Activated naive CD4-positive, alpha-beta T cell treated with anti-CD3 and anti-CD28 coated beads, Interleukin-2, amount 50 U/mL, for 16 hours (primary cell): ENCODE results near the gene IFT88.

Experiments used
- DNase-seq: peaks from one replicate; pipeline ENCODE4 v3.0.0-alpha.2; 2020

Gene IFT88, protein sequence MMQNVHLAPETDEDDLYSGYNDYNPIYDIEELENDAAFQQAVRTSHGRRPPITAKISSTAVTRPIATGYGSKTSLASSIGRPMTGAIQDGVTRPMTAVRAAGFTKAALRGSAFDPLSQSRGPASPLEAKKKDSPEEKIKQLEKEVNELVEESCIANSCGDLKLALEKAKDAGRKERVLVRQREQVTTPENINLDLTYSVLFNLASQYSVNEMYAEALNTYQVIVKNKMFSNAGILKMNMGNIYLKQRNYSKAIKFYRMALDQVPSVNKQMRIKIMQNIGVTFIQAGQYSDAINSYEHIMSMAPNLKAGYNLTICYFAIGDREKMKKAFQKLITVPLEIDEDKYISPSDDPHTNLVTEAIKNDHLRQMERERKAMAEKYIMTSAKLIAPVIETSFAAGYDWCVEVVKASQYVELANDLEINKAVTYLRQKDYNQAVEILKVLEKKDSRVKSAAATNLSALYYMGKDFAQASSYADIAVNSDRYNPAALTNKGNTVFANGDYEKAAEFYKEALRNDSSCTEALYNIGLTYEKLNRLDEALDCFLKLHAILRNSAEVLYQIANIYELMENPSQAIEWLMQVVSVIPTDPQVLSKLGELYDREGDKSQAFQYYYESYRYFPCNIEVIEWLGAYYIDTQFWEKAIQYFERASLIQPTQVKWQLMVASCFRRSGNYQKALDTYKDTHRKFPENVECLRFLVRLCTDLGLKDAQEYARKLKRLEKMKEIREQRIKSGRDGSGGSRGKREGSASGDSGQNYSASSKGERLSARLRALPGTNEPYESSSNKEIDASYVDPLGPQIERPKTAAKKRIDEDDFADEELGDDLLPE

DNA sequence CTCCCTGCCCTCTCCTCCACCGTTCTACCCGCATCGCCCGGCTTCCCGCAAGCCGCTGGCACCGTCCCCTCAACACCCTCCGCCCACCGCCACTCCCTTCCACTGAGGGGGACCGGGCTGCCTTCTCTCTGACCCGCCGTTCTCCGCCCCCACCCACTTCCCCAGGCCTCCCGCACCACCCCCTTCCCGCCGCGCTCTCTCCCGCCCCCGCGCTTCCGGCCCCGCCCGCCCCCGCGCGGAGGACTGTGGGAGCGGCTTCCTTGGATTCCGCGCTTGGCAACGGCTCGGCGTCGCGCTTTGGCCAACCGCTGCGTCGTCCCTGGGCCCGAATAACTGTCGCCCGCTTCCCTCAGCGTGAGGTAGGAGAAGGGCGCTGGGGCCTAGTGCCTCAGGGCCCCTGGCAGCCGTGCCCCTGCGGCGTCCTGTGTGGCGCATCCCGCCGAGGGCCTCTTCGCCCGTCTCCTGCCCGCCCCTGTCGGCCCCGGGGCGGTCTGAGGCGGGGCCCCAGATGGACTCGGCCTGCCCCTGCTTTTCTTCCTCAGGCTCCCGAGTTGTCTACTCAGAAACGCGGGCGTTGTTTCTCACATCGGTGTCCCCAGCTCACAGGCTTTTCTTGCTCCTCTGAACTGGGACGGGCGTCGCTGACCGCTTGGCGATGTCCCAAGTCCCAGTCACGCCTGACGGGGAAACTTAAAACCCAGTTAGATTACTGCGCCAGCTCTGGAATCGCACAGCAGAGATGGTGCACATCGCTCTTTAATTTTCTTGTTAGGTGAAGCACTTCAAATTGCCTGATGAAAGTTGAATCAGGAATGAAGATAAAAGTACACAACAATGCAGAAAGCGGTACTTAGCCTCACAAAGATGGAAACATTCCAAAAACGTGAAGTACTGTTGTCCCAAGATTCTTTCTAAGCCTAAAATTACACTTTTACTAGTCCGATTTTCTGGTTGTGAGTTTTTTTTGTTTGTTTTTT, at the start of gene IFT88:
Gene IFT88 (plus strand): TSS at position 260 of the 977 bp plus-strand sequence. CDS start 7,229 bp downstream, outside the sequence.
- DNase-seq = peak; percentile 77

DNA sequence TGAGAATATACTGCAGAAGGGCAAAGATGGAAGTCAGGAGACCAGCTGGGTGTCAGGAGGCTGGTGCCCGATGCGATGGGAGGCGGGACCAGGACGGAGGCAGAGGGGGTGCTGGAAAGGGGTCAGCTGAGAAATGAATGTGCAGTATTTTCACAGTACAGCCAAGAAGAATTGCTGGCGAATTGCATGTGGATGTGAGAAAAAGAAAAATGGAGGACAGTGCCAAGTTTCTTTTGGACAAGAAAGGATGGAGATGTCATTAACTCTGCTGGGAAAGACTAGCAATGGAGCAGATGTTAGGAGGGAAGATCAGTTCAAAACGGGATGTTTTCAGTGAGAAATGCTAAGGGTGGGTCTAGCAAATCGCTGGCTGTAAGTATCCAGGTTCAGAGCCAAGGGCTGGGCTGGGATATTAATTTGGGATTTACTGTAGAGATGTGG, 48.3 kb upstream of the IFT88 start:
- DNase-seq = no peak

DNA sequence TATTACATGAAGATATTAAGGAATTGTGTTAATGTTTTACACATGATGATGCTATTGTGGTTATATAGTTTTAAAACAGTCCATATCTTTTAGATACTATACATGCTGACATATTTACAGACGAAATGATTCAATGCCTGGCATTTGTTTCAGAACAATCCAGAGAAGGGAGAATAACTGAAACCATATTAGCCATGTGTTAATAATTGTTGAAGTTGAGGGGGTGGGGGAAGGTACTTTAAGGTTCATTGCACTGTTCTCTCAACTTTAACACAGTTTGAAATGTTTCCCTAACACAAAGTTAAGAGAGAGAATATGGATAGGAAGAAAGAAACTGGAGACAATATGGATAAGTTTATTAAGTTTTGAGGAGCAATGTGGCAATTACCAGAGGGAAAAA, 47.1 kb upstream of the IFT88 start:
- no peak for DNase-seq

DNA sequence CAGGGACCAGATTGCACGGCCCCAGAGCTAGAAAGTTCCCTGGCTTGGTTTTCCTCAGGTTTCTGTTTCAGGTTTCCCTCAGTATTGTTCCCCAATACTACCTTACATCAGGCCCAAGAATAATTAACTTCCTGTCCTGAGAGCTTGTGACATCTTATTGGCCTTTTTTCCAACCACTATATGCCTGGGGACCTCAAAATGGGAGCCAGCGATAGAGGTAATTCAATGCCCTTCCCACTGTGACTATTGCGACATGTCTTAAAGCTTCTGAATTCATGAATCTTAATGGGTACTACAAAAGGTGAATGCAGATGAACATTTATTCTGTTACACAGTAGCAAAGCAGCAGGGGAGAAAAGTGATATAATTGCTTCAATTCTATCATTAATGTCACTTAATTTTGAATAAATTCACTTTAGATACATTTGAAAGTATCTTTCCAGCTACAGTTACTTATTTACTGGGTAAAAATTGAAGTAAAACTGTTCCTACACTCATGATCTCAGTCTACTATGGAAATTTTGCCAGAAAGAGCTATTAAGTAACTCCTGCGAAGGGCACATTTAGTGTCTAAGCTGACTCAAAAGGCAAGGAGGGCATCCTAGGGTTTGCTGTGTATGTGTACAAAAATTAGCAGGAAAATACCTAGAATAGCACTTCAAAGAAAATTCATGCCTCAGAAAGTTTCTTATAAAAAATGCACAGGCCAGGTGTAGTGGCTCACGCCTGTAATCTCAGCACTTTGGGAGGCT, 45.4 kb upstream of the IFT88 start:
- DNase-seq = no peak

DNA sequence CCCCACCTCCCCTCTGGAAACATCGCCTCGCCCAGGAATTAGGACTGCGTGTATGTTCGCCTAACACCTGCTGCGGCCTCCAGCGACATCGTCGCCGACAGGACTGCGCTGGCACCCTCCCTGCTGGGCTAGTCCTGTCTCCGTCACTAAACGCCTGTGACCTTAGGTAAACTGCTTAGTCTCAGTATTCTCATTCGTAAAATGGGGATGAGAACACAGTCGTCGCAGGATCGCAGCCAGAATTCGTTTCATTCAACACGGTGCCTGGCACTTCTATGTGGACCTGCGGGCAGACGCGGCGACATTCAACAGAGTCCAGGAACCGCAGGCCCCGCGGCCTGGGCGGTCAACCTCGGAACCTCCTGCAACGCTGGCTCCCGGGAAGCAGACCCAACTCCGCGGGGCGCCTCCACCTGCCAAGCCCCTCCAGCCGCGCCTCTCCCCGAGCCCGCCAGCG, 41.8 kb upstream of the IFT88 start:
- DNase-seq = no peak

DNA sequence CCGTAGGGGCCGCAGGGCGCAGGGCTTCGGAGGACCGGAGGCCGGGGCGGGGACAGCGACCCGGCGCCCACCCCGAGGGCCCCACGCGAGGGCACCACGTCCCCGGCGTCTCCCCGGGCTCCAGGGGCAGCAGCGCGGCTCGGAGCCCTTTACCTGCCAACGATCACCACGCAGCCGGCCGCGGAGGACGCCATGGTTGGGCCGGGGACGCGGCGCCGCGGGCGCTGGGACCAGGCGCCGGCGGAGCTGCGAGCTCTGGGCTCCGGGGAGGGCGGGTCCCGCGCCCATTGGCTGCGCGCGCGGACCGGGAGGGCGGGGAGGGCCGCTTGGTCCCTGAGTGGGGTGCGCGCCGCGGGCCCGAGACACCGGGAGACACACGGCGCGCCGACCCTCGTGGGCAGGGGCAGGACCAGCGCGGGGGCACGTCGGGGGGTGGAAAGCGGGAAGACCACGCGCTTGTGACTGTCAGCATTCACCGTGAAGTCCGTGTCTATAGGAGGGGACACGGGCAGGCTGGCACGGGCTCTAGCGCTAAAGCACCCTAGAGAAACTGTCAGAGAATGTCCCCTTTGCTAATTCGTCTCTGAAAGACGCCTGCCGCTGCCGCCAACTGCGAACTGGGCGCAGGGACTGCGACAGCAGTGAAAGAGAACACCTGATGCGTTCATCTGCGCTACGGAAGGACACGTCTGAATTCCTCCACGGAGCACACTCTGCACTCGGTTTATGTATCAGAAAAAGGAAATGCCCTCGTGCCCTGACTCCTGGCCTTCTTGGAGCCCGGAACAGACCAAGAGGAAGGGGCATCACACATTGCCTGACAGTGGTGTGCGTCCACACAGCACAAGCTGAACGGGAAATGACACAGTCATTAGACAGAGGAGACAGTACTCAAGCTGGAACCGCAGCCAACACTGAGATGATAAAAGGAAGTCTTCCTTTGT, 41.1 kb upstream of the IFT88 start, which contains the start of gene CRYL1:
Gene CRYL1 (minus strand): TSS at position 257 of the 944 bp plus-strand sequence. CDS start 63 bp downstream, at position 194.
- peak; percentile 77 for DNase-seq

DNA sequence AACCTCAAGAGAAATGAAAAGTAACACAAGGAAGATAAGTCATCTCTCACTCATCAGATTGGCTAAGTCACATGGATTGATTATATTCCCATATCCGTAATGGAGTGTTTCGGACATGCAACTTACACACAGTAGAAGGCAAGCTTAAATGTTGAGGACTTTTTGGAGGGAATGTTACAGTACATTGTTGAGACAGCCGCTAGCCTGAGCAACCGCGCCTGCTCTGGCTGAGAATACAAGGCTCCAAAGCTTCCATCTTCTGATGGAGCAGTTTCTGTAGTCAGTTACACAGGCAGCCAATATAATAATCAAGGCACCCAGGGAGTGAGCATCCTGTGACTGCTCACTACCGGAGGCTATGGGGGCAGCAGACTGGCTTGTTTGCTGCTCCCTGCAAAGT, 40.3 kb upstream of the IFT88 start:
- no peak for DNase-seq

DNA sequence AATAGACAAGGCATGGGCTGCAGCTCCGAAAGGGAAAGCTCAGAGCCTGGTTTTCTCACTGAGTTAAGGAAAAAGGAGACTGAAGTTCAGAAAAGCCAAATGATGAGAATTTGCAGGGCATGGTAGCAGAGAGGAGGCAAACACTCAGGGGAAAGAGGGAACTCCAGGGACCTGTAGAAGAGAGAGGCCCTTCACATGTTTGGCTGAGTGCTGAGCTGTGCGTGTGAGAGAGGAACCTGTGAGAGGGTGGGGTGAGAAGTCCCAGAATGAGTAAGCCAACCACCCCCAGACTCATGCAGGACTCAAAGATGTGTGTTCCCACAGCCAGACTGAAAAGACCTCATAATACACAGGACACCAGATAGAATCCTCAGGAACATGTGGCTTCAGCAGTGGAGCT, 38.5 kb upstream of the IFT88 start:
- DNase-seq = peak; percentile 14

DNA sequence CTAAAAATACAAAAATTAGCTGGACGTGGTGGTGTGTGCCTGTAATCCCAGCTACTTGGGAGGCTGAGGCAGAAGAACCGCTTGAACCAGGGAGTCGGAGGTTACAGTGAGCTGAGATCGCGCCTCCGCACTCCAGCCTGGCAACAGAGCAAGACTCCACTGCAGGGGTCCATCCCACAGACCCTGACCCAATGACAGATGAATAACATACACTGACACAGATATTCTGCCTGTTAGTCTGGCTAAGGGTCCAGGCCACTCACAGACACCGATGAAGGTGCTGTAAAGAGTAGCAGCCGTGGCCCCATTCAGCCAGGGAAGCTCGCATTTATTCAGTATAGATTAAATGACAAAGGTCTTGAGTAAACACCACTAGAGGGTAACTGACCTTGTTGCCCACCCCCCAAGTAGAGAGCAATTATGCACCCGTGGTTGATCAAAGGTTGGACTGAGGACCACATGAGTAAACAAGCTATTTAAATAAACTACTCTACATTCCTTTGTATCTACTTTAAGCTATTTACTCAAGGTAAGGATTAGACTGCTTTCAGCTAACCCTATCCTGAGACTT, 32.8 kb upstream of the IFT88 start:
- DNase-seq = no peak

DNA sequence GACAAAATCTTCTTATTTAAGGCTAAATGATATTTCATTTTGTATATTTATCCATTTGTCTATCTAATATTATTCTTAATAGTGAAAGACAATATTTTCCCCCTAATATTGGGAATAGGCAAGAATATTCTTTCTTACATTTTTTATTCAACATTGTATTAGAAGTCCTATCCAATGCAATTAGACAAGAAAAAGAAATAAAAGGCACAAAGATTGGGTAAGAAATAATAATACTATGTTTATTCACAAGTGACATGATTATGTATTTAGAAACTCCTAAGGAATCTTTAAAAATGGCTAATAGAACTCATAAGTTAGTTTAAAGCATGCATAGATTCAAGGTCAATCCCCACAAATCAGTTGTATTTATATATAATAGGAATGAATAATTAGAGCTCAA, 30.0 kb upstream of the IFT88 start:
- DNase-seq = no peak

DNA sequence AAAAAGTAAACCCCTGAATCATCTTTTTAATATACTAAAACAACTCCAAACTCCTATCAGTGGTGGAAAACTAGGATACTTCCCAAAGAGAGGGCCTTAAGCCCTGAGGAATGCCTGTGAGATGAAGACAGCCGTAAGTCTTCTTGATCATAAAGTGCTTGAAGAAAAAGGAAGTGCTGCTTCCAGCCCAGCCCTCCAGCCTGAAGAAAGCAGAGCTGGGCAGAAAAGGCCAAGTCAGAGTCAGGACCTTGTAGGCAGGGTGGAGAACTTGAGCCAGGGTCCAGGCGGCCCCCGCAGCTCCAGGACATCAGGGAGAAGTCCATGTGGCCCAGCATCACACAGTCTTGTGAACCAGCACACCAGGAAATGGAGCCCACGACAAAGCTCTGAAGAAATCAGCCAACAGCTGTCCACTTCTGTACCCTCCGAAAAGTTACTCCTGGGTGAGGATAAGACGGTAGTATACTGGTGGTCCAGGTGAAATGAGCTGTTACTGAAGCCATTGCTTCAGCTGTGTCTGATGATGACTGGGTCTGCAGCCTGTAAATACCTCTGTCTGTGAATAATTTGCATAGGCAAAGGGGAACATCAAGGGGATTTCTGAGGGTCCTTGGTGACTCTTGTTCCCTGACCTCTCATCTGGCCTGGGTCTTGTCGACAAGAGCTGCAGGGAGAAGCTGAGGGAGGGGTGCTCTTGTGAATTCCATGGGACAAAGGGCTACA, 22.6 kb upstream of the IFT88 start:
- DNase-seq = no peak

DNA sequence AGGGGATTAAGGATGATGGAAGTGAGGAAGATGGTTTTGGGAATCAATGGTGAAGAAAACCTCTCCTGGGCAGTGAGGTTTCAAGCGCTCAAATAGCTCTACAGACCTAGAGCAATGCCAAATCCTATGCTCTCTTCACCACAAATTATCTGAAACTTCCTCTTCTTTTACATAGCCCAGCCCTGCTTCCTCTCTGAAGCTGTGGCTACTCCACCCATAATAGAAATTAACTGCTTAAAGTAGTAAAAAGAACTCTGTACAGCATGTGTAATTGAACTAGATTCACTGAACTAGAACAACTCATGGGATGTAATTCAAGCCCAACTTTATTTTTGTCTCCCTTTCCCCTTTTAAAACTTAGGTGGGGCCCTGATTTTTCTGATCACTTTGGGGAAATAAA, 20.4 kb upstream of the IFT88 start:
- no peak for DNase-seq

DNA sequence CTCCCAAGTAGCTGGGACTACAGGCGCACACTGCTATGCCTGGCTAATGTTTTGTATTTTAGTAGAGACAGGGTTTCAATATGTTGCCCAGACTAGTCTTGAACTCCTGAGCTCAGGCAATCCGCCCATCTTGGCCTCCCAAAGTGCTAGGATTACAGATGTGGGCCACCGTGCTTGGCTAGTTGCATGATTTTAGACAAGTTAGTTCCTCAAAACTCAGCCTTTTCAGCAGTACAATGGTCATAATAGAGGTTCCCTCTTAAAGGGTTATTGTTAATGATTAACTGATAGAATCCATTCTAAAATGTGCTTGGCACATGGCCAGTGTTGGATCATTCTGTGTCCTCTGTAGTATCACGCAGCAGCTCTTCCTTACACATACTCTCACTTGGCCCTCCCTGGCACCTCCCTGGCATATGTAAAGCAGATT, 19.5 kb upstream of the IFT88 start:
- DNase-seq = no peak

DNA sequence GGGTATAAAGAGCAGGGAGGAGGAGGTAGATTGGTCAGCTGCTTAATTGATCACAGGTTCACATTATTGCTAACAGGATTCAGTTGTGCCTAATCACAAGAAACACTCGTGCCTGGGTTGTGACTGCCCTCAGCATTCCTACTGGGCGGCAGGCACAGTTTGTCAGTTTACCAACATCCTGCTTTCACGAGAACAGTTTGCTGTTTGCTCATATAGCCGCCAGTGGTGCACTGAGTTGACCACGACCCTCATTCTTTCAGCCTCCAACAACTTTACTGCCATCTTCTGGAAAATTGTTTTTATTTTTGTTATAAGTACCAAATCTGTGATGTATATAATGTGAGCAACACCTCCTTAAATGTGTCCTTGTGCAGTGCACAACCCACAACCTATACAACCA, 16.2 kb upstream of the IFT88 start:
- DNase-seq = no peak

DNA sequence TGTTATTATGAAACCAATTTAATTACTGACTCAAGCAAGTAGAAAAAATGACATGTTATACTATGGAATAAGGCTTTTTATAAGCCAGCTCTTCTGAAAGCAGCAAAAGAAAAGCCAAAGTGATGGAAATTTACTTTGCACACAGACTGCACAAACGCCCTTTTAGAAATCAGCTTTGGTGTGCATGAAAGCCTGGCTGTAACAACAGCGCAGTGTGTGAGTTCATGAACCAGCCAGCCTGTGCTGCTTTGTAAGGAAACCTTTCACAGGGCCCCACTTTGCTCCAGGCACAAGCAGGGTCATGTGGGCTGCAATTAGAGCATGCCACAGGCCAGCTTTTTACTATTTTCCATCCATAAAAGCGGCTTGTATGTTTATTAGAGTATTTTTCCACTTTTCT, 13.6 kb upstream of the IFT88 start:
- DNase-seq = no peak

DNA sequence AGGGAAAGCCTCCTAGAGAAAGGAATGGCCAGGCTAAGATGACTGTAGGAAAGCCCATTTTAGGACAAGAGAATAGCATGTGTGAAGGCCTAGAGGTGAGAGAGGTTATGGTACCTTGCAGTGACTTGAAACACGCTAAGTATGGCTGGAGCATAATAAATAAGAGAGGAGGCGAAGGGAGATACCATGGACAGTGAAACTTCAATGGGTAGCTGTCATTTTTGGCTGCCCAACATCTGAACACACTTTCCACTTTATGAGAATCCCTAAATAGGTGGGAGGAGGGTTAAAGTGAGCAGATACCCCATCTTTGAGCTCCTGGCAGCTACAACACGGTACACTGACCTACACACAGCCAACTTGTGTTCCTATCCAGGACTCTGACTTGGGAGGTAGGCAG, 8.0 kb upstream of the IFT88 start:
- DNase-seq = no peak

DNA sequence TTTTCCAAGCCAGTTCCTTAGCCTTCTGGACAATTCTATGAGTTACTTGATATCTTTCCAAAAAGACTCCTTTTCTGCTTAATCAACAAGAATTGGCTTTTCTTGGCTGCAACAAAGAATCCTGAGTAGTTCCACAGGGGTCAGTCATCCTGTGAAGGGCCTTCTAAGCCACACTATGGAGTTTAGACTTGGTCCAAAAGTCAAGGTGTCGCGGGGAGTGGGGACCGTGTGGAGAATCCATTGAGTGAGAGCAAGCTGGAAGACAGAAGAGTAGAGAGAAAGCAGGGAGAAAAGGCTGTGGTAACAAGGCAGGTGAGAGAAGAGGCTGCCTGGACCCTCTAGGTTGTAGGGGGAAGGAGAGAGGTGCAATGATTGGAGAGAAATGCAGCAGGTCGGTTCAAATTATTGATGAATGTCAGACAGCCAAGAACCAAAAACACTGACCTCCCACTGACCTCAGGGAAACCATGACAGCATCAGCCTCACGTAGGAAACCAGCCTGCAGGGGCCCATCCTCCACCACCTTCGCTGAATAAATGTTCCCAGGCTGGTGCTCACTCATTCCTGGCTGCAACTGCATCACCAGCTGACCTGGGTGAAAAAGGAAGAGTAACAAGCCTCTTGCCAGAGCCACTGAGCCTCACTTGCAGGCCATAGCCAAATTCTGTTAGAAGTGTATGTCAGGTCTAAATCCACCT, 7.1 kb upstream of the IFT88 start:
- no peak for DNase-seq

DNA sequence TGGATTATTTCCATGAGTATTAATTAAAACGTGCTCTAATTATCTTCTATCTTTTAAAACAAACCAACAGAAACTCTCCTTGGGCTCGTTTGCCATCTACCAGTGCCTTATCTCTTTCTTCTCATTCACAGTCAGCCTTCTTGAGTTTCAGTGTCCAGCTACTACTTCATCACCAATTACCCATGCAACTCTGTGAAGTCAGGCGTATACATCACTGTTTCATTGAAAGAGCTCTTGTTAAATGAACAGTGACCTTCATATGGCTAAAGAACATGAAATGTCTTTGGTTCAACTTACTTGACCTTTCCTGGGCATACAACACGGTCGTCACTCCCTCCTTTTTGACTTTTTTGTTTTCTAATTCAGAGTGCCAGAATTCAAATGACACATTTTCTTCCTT, 5.2 kb upstream of the IFT88 start:
- no peak for DNase-seq
